OCI-LY1 (cell line): ENCODE results near the gene CDC42BPB.

ENCODE experiments used
- CTCF ChIP-seq: fragments of 200-600 bp; sonication (generic), shearing (Covaris generic); IDR thresholded peaks from 2 replicates; pipeline ENCODE4 v1.5.1; 2017; ENCODE audit warnings: mild to moderate bottlenecking, antibody characterized with exemption, low read length, moderate library complexity, mixed read lengths
- EZH2 ChIP-seq: fragments of 200-600 bp; sonication (generic), shearing (Covaris generic); IDR thresholded peaks from 2 replicates; pipeline ENCODE4 v1.8.0; 2017; ENCODE audit warnings: borderline replicate concordance, mixed run types, mild to moderate bottlenecking, antibody characterized with exemption, low read length, moderate library complexity, mixed read lengths

- TF ChIP-seq CTCF (no peak), EZH2 (no peak)
Measured at GRCh38 chr14:103087343-103087835, 30.0 kb upstream of the CDC42BPB start.
